ENCODE measurements around the gene ANAPC10. TPM values are rescaled to one million over a fixed set of nuclear protein-coding genes. Genes with fewer than 3 reads are reported as not detected.
A peak's percentile ranks its signal among the peaks of the same experiment; 100 is the strongest.

The ANAPC10 gene
- total and polyA plus RNA-seq, 12 donors = 11.8 to 51.6 (median 19.7) TPM

GRCh38 chr4:145093638-145094037 lies 4.4 kb downstream of the ANAPC10 start:
- DNase-seq = no peak
- H3K4me3 ChIP-seq = no peak overlapping the region
- H3K36me3 ChIP-seq (replicated peaks in 1 of 2) = peaks cover 0 to 7% of the 10 kb centered on the region in 2 donors
- H3K27ac ChIP-seq = no peak overlapping the region
- intact Hi-C loops (cut with DNase I) = loop anchor here in 1 of 2 donors (10.0 kb wide), 1 partner anchor 919 kb away; no protein-coding TSS in a partner anchor
- peaks cover 8 to 13% of the 10 kb centered on the region in 2 donors for H3K4me1 ChIP-seq (replicated peaks in 1 of 2)
- 96 to 100% (median 97%) methylated on average over 2 of the region's 2 CpGs for WGBS, 4 donors
- peaks cover 0 to 7% (median 0%) of the 10 kb centered on the region in 3 donors for H3K9me3 ChIP-seq (replicated peaks in 1 of 3)
- TF ChIP-seq CTCF (IDR thresholded peaks at IDR 0.05) = no peak
- no peak for TF ChIP-seq POLR2A (IDR thresholded peaks at IDR 0.05)
- no peaks in the 10 kb centered on the region for H3K27me3 ChIP-seq

- peak overlapping the region in 1 of 5 donors; percentile 2 for H3K27ac ChIP-seq
- no peaks in the 10 kb centered on the region for H3K4me1 ChIP-seq (replicated peaks in 1 of 2)
- no peak for DNase-seq
- H3K27me3 ChIP-seq = no peaks in the 10 kb centered on the region
- WGBS, 4 donors = 82 to 88% (median 84%) methylated on average over 1 of the region's 1 CpG
- TF ChIP-seq POLR2A (IDR thresholded peaks at IDR 0.05) = no peak
- TF ChIP-seq CTCF (IDR thresholded peaks at IDR 0.05) = no peak
- intact Hi-C loops (cut with DNase I) = loop anchor here in 1 of 2 donors (10.0 kb wide), 1 partner anchor 916 kb away; no protein-coding TSS in a partner anchor
- H3K36me3 ChIP-seq (replicated peaks in 1 of 2) = peaks cover 0 to 7% of the 10 kb centered on the region in 2 donors
- H3K9me3 ChIP-seq (replicated peaks in 1 of 3) = peaks cover 0 to 7% (median 0%) of the 10 kb centered on the region in 3 donors
- H3K4me3 ChIP-seq = no peak overlapping the region
Observed at GRCh38 chr4:145090380-145090779, 7.6 kb downstream of the ANAPC10 start.

- Histone ChIP-seq H3K9me3 (replicated peaks in 1 of 3) (peaks cover 0 to 5% (median 0%) of the 10 kb centered on the region in 3 donors), H3K27me3 (no peaks in the 10 kb centered on the region), H3K4me3 (no peak overlapping the region), H3K36me3 (replicated peaks in 1 of 2) (peaks cover 0 to 4% of the 10 kb centered on the region in 2 donors), H3K27ac (no peak overlapping the region), H3K4me1 (replicated peaks in 1 of 2) (no peaks in the 10 kb centered on the region)
- WGBS, 4 donors = 97 to 100% (median 98%) methylated on average over 1 of the region's 1 CpG
- no peak for DNase-seq
- TF ChIP-seq CTCF (IDR thresholded peaks at IDR 0.05) = no peak
- TF ChIP-seq POLR2A (IDR thresholded peaks at IDR 0.05) = no peak
- intact Hi-C loops (cut with DNase I) = no loop called here
Observed at GRCh38 chr4:145083891-145084605, 13.9 kb downstream of the ANAPC10 start.

- intact Hi-C loops (cut with DNase I) = no loop called here
- DNase-seq = no peak
- H3K36me3 ChIP-seq (replicated peaks in 1 of 2) = peaks cover 0 to 4% of the 10 kb centered on the region in 2 donors
- no peak overlapping the region for H3K4me3 ChIP-seq
- H3K4me1 ChIP-seq (replicated peaks in 1 of 2) = no peaks in the 10 kb centered on the region
- H3K27ac ChIP-seq = no peak overlapping the region
- H3K9me3 ChIP-seq (replicated peaks in 1 of 3) = peaks cover 0 to 5% (median 0%) of the 10 kb centered on the region in 3 donors
- WGBS, 4 donors = 96 to 100% (median 98%) methylated on average over 1 of the region's 1 CpG
- no peaks in the 10 kb centered on the region for H3K27me3 ChIP-seq
- TF ChIP-seq POLR2A (IDR thresholded peaks at IDR 0.05) (no peak), CTCF (IDR thresholded peaks at IDR 0.05) (no peak)
Observed at GRCh38 chr4:145081756-145082155, 16.2 kb downstream of the ANAPC10 start.
